ENCODE results near the gene STRN.
A peak's percentile ranks its signal among the peaks of the same experiment; 100 is the strongest.

Gene STRN, protein sequence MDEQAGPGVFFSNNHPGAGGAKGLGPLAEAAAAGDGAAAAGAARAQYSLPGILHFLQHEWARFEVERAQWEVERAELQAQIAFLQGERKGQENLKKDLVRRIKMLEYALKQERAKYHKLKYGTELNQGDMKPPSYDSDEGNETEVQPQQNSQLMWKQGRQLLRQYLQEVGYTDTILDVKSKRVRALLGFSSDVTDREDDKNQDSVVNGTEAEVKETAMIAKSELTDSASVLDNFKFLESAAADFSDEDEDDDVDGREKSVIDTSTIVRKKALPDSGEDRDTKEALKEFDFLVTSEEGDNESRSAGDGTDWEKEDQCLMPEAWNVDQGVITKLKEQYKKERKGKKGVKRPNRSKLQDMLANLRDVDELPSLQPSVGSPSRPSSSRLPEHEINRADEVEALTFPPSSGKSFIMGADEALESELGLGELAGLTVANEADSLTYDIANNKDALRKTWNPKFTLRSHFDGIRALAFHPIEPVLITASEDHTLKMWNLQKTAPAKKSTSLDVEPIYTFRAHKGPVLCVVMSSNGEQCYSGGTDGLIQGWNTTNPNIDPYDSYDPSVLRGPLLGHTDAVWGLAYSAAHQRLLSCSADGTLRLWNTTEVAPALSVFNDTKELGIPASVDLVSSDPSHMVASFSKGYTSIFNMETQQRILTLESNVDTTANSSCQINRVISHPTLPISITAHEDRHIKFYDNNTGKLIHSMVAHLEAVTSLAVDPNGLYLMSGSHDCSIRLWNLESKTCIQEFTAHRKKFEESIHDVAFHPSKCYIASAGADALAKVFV

GRCh38 chr2:36966370-36967235 is at the start of gene STRN:
TSS of gene STRN (minus strand) at chr2:36966536. CDS start at chr2:36966463, 73 bp downstream.
- TF ChIP-seq, protein P1, sequence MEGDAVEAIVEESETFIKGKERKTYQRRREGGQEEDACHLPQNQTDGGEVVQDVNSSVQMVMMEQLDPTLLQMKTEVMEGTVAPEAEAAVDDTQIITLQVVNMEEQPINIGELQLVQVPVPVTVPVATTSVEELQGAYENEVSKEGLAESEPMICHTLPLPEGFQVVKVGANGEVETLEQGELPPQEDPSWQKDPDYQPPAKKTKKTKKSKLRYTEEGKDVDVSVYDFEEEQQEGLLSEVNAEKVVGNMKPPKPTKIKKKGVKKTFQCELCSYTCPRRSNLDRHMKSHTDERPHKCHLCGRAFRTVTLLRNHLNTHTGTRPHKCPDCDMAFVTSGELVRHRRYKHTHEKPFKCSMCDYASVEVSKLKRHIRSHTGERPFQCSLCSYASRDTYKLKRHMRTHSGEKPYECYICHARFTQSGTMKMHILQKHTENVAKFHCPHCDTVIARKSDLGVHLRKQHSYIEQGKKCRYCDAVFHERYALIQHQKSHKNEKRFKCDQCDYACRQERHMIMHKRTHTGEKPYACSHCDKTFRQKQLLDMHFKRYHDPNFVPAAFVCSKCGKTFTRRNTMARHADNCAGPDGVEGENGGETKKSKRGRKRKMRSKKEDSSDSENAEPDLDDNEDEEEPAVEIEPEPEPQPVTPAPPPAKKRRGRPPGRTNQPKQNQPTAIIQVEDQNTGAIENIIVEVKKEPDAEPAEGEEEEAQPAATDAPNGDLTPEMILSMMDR (IDR thresholded peaks at IDR 0.05) = peak; percentile 54
- H3K36me3 ChIP-seq = no peaks in the 10 kb centered on the region
- H3K27me3 ChIP-seq = no peaks in the 10 kb centered on the region
- no peaks in the 10 kb centered on the region for H3K9me3 ChIP-seq
- H3K27ac ChIP-seq = peak within 1 kb of the TSS; percentile 93
- H3K4me1 ChIP-seq (ENCODE audit: control insufficient read depth in 1 of 2, insufficient read depth in 1 of 2, low read depth in 1 of 2, low read length in 1 of 2) = peaks cover 27 to 30% of the 10 kb centered on the region in 2 experiments
- H3K4me3 ChIP-seq (ENCODE audit: low read depth in 1 of 2, low read length in 1 of 2) = peak within 1 kb of the TSS; percentile 80 to 81

GRCh38 chr2:37013315-37013641 is 46.9 kb upstream of the STRN start:
- Histone ChIP-seq H3K27ac (peak overlapping the region; percentile 88), H3K36me3 (peaks cover 31% of the 10 kb centered on the region)
- TF ChIP-seq, protein P1 (IDR thresholded peaks at IDR 0.05) = no peak

DNA sequence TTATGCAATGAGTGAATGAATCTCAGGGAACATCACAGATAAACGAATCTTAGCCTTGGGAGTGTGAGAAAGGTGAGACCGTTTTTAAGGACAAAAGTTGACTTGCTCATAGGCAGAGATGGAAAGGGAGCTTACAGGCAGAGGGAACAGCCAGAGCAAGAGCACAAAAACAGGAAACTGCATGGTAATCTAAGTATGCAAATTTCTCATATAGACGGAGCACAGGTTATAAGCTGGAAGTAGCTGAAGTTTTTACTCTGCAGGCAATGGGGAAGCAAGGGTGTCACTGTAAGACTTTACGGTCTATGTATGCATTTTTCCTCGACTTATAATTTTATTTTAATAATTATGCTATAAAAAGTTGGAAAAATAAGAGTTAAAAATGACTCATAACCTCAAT is 44.8 kb upstream of the STRN start:
- peak overlapping the region; percentile 88 for H3K27ac ChIP-seq
- H3K27me3 ChIP-seq = no peaks in the 10 kb centered on the region
- peaks cover 28% of the 10 kb centered on the region for H3K36me3 ChIP-seq
- peaks cover 21 to 30% of the 10 kb centered on the region in 2 experiments for H3K4me1 ChIP-seq (ENCODE audit: control insufficient read depth in 1 of 2, insufficient read depth in 1 of 2, low read depth in 1 of 2, low read length in 1 of 2)
- no peaks in the 10 kb centered on the region for H3K9me3 ChIP-seq
- no peak overlapping the region for H3K4me3 ChIP-seq (ENCODE audit: low read depth in 1 of 2, low read length in 1 of 2)
- TF ChIP-seq, protein P1 (IDR thresholded peaks at IDR 0.05) = no peak

More at GRCh38 chr2:37013315-37013641, 46.9 kb upstream of the STRN start:
- peaks cover 21 to 30% of the 10 kb centered on the region in 2 experiments for H3K4me1 ChIP-seq (ENCODE audit: control insufficient read depth in 1 of 2, insufficient read depth in 1 of 2, low read depth in 1 of 2, low read length in 1 of 2)
- H3K27me3 ChIP-seq = no peaks in the 10 kb centered on the region
- no peaks in the 10 kb centered on the region for H3K9me3 ChIP-seq
- H3K4me3 ChIP-seq (ENCODE audit: low read depth in 1 of 2, low read length in 1 of 2) = peak overlapping the region; percentile 3 to 62

- TF ChIP-seq, protein P1 (IDR thresholded peaks at IDR 0.05) = no peak
- H3K4me1 ChIP-seq (ENCODE audit: control insufficient read depth in 1 of 2, insufficient read depth in 1 of 2, low read depth in 1 of 2, low read length in 1 of 2) = no peaks in the 10 kb centered on the region
- H3K27ac ChIP-seq = no peak overlapping the region
- no peaks in the 10 kb centered on the region for H3K9me3 ChIP-seq
- no peak overlapping the region for H3K4me3 ChIP-seq (ENCODE audit: low read depth in 1 of 2, low read length in 1 of 2)
- H3K36me3 ChIP-seq = peaks cover 80% of the 10 kb centered on the region
- no peaks in the 10 kb centered on the region for H3K27me3 ChIP-seq
Observed at GRCh38 chr2:37005118-37005868, 39.0 kb upstream of the STRN start.

Measured in neutrophil (primary cell).